GM18868 (cell line): Measurements from ENCODE around the gene KAZN.

Experiments
- ATAC-seq: cut with Tn5 transposase; IDR thresholded peaks from one replicate; pipeline ENCODE4 v1.9.1; 2021; ENCODE audit warnings: mild to moderate bottlenecking, moderate library complexity; ENCODE audit not compliant: unreplicated experiment

Gene KAZN

GRCh38 chr1:15158506-15159165 is 560.2 kb downstream of the KAZN start:
- ATAC-seq: no peak

GRCh38 chr1:15159166-15159555 is 560.7 kb downstream of the KAZN start:
- no peak for ATAC-seq

GRCh38 chr1:15160626-15161025 is 562.1 kb downstream of the KAZN start:
- no peak for ATAC-seq

GRCh38 chr1:15167386-15167785 is 568.9 kb downstream of the KAZN start:
- no peak for ATAC-seq
